SKM-1 treated with dmso at 0.1 percent for 144 hours (cell line): ENCODE results near the gene GUCY2D.
"Not testable (repeated sequence)": the region's sequence is repeated elsewhere in the genome, so short reads cannot be mapped to it uniquely, and the experiment has no call there.

Source experiments
- DNase-seq: peaks from one replicate; lab custom pipeline; 2025; ENCODE audit not compliant: unreplicated experiment; lab: John Stamatoyannopoulos, UW

Gene GUCY2D

DNA sequence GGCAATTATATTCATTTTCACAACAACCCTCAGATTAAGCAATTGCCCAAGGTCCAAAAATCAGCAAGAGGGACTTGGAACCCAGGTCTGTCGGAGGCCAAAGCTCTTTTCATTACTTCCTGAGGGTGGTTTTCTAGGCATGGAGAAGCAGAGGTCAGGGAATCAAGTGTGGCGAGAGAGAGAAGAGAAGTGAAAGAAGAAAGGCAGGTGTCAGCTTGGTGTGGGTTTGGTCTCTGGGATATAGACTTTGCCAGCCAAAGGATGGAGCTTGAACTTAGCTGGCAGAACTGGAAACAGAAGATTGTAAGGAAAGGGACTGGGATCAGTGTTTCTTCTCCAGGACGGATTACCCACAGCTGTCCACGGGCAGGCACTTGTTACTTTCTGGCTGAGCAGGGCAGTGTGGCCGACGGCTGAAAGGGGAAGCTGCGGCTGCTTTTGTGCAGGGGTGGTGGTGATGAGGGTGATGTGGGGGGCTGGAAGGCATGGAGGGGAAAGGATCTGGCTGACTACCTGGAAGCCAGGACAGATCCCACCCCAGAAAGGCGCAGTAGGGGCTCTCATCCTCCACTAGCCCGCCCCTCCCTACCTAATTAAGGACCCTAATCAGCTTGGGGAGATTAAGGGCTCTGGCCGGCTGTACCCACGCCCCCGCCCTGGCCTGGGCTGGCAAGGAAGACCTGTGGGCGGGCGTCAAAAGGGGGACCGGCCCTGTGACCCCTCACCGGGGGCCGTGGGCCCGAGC, at the start of gene GUCY2D:
Gene GUCY2D, plus strand, starts transcription at position 640 of the 745 bp plus-strand sequence. CDS start 433 bp downstream, outside the sequence.
- peak; percentile 11 for DNase-seq

DNA sequence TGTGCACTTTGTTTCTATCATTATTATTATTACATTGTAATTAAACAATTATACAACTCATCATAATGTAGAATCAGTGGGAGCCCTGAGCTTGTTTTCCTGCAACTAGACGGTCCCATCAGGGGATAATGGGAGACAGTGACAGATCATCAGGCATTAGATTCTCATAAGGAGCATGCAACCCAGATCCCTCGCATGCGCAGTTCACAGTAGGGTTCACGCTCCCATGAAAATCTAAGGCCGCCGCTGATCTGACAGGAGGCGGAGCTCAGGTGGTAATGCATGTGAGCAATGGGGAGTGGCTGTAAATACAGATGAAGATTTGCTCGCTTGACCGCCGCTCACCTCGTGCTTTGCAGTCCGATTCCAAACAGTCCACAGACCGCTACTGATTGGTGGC, 49.1 kb upstream of the GUCY2D start:
- not testable (repeated sequence) for DNase-seq

DNA sequence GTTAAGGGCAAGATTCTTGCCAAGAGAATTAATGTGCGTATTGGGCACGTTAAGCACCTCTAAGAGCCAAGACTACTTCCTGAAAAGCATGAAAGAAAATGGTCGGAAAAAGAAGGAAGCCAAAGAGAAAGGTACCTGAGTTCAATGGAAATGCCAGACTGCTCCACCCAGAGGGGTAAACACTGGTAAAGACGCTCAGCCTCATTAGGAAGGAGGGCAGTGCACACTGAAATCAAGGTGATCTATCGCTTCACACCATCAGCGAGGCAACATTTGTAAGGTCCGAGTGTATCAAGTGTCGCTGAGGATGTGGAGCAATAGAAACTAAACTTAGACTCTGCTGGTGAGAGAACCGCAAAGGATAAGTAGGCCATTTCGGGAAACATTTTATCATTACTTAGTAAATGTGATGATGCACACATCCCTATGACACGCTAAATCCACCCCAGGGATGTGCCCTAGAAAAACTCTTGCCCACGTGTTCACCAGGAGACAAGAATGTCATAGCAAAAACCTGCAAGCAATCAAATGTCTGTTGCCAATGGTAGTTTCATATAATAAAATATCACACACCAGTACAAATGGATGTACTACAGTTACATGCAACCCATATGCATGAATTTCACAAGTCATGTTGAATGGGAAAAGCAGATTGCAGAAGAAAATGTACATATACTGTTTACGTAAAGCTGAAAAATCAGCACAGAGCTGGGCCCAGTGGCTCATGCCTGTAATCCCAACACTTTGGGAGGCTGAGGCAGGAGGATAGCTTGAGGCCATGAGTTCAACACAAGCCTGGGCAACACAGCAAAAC, 46.8 kb upstream of the GUCY2D start:
- no peak for DNase-seq

DNA sequence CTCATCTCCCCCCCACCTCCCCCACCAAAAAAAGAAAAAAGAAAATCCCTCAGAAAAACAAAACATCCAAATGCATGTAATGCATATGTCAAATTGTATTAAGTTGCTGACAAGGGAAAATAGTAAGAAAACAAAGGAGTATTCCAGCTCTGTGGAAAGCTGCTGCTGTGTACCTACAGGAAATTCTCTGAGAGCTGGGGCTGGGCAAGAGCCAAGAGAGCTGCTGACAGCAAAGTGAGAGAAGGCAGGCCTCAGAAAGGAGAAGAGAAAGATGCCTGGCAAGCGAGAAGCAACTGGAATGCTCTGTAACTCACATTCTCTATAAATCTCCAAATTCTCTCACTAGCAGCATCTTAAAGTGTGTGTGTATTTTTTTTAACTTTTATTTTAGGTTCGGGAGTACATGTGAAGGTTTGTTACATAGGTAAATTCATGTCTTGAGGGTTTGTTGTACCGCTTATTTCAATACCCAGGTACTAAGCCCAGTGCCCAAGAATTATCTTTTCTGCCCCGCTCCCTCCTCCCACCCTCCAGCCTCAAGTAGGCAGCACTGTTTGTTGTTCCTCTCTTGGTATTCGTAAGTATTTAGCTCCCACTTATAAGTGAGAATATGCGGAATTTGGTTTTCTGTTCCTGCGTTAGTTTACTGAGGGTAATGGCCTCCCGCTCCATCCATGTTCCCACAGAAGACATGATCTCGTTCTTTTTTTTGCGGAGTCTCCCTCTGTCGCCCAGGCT, 46.0 kb upstream of the GUCY2D start:
- no peak for DNase-seq

DNA sequence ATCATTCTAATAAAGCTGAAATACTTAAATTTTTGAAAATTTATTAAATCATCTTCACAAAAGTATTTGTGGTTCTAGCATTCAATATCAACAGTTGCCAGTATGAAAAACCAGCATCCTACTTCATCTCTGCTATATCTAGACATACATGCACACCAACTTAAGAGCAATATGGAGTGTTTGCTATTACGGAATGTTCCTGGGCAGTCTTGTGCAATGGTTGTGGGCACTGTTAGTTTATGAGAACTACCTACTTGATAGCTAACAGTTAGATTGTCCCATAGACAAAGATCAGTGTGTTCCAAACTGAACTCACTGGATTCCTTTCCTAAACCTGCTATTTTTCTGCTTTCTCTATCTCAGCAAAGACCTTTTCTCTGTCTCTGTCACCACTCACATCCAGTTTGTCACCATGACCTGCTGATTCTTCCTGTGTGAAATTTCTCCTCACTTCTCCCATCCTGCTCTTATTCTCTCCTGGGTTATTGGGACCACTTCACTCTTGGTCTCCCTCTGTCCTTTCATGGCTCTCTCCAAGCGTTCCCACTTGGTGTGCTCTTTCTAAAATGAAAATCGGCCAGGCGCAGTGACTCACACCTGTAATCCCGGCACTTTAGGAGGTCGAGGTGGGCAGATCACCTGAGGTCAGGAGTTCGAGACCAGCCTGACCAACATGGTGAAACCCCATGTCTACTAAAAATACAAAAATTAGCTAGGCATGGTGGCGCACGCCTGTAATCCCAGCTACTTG, 42.7 kb upstream of the GUCY2D start:
- DNase-seq: peak; percentile 8

DNA sequence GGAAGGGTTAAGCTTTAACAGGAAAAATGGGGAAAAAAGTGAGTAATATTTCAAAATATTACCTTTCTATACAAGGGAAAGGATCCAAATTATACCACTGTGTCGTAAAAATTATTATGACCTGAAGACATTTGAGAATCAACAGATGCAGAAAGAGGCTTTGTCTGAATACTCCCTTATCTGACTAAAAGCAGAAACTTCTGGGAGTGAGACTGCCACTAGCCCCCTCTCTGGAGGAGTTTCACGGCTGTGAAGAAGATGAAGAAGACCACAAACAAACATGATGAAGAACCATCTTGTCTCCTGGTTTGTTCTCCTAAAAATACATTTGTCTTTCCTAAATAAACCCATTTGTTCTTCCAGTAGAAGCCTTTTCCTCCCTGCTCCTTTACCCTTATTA, 41.0 kb upstream of the GUCY2D start:
- DNase-seq: no peak

DNA sequence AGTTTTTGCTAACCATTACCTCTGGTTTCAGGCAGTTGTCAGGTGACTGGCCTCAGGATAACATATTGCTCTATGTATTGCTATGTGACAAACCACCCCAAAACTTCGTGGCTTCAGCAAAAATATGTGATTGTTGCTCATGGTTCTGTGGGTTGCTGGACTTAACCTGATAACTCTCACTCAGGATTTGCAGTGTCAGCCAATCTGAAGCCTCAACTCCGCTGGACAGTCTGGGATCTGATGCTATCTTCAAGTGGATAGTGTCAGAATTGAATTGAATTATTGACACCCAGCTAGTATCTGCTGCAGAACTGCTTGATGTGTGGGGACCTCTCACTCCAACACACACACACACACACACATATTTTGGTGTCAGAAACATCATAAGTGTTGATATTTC, 34.7 kb upstream of the GUCY2D start:
- DNase-seq: no peak

DNA sequence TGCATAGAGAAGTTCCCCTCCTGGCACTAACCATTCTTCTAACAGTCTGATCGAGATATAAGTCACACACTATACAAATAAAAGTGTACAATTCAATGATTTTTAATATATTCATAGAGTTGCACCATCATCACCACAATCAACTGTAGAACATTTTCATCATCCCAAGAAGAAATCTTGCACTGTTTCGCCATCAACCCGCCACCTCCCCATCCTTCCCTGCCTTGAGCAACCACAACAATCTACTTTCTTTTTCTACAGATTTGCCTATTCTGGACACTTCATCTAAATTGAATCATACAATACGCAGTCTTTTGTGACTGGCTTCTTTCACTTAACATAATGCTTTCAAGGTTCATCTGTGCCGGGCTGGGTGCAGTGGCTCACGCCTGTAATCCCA, 33.0 kb upstream of the GUCY2D start:
- peak; percentile 19 for DNase-seq

DNA sequence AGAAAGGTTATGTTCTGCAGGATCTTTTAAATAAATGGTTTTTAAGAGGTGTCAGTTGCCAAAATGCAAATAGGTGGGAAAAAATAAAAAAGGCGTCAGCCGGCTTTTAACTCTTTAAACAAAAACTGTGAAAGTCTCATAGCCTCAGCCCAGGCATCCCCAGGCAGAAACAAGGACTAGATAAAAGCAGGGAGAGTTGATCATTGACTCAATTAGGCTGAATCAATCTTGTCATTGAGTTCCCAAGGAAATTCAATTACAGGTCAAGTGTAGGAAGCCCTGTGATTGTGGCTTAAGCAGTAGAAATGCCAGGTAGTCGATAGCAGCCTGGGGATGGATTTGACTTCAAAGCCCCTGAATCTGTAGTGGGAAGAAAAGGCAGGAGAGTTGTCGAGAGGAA, 30.8 kb upstream of the GUCY2D start:
- no peak for DNase-seq

DNA sequence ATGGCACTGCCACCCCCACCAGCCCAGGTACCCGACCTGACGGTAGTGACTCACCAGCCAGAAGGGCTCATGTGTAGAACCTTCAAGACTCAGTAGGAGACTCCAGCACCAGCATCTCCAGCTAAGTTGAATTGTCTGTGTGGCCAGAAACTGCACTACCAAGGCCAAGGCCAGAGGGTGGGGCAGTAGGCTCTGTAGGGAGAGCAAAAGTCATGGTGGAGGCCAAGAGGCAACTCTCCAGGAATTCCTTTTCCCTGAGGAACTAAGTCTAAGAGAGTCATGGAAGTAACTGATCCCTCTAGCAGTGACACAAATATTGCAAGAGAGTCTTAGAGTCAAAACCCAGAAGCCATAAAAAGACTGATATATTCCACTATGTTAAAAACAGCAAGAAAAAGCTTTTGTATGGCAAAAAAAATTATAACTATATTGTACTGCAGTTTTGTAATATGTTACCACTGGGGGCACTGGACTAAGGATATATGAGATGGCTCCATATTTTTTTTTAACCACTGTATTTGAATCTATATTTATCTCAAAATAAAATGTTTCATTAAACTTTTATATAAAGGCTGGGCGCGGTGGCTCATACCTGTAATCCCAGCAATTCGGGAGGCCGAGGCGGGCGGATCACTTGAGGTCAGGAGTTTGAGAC, 30.2 kb upstream of the GUCY2D start:
- DNase-seq: no peak

DNA sequence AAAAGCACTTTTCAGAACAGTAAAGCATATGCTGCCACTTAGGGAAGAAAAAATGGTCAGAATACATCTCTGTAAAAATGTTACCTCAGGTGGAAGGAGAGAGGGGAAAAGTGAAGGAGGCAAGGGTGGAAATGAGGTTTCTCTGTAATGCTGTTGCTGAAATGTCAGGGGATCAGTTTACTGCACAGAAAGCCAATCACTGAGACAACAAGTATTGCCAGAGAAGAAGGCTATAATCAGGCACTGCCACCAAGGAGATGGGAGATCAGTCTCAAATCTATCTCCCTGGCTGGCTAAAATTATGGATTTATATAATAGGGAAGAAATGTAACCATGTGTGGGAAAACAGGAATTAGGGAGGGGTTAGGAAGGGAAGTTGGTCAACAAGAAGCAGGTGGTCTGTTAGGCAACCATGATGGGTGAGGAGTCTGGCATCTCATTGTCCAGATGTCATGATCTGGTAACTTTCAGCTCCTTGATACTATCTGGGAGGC, 27.7 kb upstream of the GUCY2D start:
- no peak for DNase-seq

DNA sequence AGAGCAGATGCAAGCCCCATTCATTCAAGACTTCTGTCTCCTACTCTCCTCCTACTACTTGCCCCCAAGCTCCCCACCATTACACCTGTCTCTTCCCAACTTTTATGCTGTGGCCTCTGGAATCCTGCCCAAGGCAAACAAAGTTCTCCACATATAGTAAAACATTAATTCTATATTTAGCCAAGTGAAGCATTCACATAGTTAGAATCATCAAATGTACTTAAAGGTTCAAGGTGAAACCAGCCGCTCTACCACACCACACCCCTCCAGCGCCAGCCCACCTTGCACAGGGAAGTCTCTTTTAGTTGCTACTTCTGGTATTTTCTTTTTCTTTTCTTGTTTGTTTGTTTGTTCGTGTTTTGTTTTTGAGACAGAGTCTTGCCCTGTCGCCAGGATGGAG, 25.4 kb upstream of the GUCY2D start:
- no peak for DNase-seq

DNA sequence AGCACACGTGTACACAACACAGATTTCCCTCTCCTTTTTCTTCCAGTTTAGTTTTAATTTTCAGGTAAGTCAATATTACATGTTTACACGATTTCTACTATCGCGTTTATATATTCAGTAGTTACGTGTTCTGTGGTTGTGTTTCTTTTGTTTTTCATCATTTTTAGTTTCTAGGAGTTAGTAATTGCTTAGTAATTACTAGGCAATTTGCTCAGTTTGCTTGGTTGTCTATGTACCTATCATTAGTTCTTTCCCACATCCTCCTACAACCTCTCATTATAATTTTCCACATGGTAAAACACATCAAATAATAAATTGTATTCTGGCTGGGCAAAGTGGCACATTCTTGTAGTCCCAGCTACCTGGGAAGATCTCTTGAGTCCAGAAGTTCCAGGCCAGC, 24.6 kb upstream of the GUCY2D start:
- DNase-seq: no peak

DNA sequence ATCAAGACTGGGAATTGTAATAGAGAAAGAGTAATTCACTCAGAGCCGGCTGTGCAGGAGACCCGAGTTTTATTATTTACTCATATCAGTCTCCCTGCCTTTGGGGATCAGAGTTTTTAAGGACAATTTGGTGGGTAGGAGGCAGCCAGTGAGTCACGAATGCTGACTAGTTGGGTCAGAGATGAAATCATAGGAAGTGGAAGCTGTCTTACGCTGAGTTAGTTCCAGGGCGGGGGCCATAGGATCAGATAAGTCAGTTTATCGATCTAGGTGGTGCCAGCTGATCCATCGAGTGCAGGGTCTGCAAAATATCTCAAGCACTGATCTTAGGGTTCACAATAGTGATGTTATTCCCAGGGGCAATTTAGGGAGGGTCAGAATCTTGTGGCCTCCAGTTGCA, 20.2 kb upstream of the GUCY2D start:
- no peak for DNase-seq

DNA sequence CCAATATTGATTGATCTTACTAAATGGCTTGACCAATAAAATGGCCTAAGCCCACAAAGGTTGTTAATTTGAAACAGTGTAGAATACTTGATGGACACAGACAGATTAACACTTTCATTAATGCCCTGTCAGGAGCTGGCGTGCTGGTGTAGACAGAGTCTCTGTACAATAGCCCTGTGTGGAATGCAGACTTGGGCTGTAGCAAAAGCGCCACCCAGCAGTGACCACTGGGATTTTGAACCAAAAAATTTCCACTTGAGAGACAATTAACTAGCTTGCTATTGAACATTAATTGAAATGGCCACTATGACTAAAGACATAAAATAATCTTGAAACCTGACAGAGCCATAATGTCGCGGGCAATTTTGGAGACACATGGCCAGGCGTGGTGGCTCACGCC, 19.7 kb upstream of the GUCY2D start:
- no peak for DNase-seq

DNA sequence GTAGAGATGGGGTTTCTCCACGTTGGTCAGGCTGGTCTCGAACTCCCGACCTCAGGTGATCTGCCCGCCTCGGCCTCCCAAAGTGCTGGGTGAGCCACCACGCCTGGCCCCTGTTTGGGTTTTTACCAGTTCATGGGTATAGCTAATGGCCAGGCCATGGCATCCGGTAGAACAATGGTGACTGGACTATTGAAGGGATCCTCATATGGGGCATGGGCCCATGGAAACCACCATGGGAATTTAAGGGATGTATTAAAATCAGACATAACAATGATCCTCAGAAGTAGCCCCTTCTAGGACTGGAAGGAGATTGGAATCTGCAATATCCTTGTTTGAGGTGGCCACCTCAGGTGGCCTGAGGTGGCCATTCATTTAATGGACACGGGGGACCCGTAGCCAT, 17.5 kb upstream of the GUCY2D start:
- DNase-seq: no peak

DNA sequence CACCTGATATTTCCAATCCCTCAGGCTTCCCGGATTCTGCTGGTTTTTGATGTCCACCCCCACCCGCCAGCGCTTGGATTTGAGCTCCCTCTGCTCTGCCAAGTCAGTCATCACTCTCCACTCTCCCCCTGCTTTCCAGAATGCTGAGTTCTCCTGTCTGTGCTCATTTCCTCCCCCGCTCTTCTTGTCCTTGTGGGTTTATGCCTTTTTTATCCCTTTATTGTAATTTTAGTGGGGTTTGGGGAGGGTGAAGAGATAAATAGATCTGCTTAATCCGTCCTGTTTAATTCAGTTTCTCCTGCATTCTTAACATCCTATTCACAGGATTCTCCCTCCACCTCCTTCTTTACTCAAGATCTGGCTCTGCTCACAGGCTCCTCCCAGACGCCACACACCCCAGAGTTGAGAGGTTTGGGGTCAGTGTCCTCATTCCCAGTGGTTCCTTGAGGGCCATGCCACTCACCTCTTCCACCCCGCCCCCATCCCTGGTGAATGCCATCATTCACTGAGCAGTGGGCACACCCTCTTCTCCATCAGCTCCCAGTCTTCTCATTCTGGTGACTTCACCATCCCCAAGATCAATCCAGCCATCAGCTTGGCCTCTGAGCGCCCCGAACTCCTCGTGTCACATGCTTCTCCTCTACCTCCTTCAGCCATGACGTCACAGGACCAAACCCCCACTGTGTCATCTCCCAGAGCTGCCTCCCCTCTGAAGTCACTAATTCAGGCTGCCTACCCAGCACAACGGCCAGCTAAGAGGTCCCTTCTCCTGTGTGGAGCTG, 15.1 kb upstream of the GUCY2D start:
- no peak for DNase-seq

DNA sequence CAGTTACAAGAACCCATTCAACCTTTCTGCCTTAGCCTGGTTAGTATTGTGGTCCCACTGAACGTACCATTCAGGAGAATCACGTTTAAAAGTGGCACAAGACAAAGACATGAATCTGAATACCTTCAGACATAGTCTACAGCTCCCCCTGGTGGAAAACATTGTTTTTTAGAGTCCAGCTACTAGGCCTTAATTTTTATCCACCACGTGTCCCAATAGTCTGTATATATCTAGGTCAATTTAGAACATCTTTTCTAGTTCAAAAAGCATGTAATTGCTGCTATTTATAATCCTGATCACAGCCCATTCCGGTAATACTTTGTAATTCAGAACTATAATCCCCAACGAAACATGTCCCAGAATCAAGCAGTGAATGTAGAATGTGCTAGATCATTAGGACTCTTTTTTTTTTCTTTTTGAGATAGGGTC, 13.7 kb upstream of the GUCY2D start:
- peak; percentile 4 for DNase-seq

DNA sequence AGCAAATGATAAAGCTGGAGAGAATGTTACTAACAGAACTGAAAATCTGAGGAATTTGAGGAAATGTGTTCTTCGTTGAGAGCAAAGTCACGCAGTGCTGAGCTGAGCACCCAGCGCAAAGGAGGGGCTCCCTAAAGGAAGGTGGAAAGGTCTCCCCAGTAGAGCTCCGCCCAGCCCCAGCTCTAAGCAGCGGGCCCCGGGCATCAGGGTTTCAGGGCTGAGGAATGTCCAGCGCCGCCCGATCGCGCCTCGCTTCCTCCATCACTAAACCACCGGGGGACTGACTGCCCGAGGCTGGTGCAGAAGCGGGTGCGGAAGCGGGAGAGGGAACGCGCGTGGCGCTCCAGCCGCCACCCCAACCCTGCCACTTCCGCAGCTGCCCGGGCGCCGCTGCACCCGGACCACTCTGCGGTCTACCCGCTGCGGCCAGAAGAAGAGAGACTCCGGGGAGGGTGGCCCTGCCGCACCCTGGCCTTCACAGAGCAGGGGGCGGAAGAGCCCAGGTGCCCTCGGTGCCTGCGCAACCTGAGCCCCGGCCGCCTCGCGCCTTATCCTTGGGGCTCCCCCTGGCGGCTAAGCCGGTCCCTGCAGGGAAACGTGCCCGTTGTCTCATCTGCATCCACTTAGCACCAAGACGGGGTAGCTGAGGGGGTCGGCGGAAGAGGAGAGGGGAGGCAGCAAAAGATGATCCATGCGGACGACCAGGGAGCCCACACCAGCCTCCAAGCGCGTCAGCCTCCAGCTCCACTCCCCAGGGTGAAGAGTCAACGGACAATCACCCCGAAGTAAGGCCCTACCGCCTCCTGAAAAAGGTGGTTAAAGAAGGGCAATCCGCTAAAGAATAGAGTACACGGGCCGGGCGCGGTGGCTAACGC, 12.4 kb upstream of the GUCY2D start:
- DNase-seq: peak; percentile 72
